Fibroblast of mammary gland (primary cell): ENCODE data around the gene FAM43A.

Source experiments
- DNase-seq: peaks from one replicate; pipeline ENCODE4 v3.0.0-alpha.2; 2010; ENCODE audit warnings: low read depth
- H3K4me3 ChIP-seq: 2 replicates; pipeline ENCODE4 v1.5.1; 2011; ENCODE audit warnings: low read depth, mild to moderate bottlenecking, low read length, moderate library complexity; ENCODE audit not compliant: control insufficient read depth
- CTCF ChIP-seq: conservative IDR thresholded peaks from 2 replicates; pipeline ENCODE4 v1.5.1; 2011; ENCODE audit warnings: low read depth, low read length, inconsistent platforms; ENCODE audit not compliant: control insufficient read depth, insufficient read depth

FAM43A gene

GRCh38 chr3:194647747-194648146, 37.9 kb upstream of the FAM43A start:
- TF ChIP-seq CTCF: no peak
- DNase-seq: no peak
- H3K4me3 ChIP-seq: no peak overlapping the region

- H3K4me3 ChIP-seq: no peak overlapping the region
- no peak for DNase-seq
- no peak for TF ChIP-seq CTCF
Measured at GRCh38 chr3:194654443-194654842, 31.2 kb upstream of the FAM43A start.

GRCh38 chr3:194657439-194657838, 28.2 kb upstream of the FAM43A start:
- no peak for DNase-seq
- TF ChIP-seq CTCF: no peak
- no peak overlapping the region for H3K4me3 ChIP-seq

GRCh38 chr3:194658477-194659242, 27.0 kb upstream of the FAM43A start:
- no peak for TF ChIP-seq CTCF
- H3K4me3 ChIP-seq: no peak overlapping the region
- no peak for DNase-seq

GRCh38 chr3:194659778-194660177, 25.9 kb upstream of the FAM43A start:
- no peak overlapping the region for H3K4me3 ChIP-seq
- no peak for TF ChIP-seq CTCF
- DNase-seq: no peak

- no peak overlapping the region for H3K4me3 ChIP-seq
- DNase-seq: no peak
- TF ChIP-seq CTCF: no peak
Measured at GRCh38 chr3:194661374-194661773, 24.3 kb upstream of the FAM43A start.
